Upper lobe of left lung (tissue), 6 donors: Measurements from ENCODE around the gene RSRC1. TPM values are rescaled to one million over a fixed set of nuclear protein-coding genes. Genes with fewer than 3 reads are reported as not detected.

ENCODE experiments used
- ATAC-seq, 2 donors: fragments of 200-7000 bp; cut with Tn5 transposase; one replicate each; pipeline ENCODE4 v1.9.1; 2022; ENCODE audit warnings: mild to moderate bottlenecking in 2 of 2, moderate library complexity in 2 of 2; ENCODE audit not compliant: low FRiP score in 2 of 2
- DNase-seq, 2 donors: peaks; one replicate each; pipeline ENCODE4 v3.0.0-alpha.2; 2019 to 2020
- H3K27ac ChIP-seq, 4 donors: fragments of 200-600 bp; sonication (generic); one replicate each; pipeline ENCODE4 v1.5.1; 2016 to 2019
- H3K27me3 ChIP-seq, 4 donors: fragments of 200-600 bp; sonication (generic); one replicate each; pipeline ENCODE4 v1.5.1; 2017 to 2019
- H3K36me3 ChIP-seq, 4 donors: fragments of 200-600 bp; sonication (generic); one replicate each; pipeline ENCODE4 v1.5.1; 2016 to 2019
- H3K4me1 ChIP-seq, 4 donors: fragments of 200-600 bp; sonication (generic); one replicate each; pipeline ENCODE4 v1.5.1; 2018 to 2019
- H3K4me3 ChIP-seq, 4 donors: fragments of 200-600 bp; sonication (generic); one replicate each; pipeline ENCODE4 v1.5.1; 2017 to 2019; ENCODE audit warnings: mild to moderate bottlenecking in 2 of 4, moderate library complexity in 1 of 4
- H3K9me3 ChIP-seq, 4 donors: fragments of 200-600 bp; sonication (generic); one replicate each; pipeline ENCODE4 v1.5.1; 2018 to 2019
- CTCF ChIP-seq, 6 experiments: fragments of 450-650 bp in 4 of 6; fragments of 200-600 bp in 2 of 6; sonication (generic) in 2 of 6; IDR thresholded peaks; one replicate each; pipeline ENCODE4 v1.5.1; 2016 to 2019; ENCODE audit warnings: antibody characterized with exemption in 6 of 6
- EP300 ChIP-seq, 4 donors: sonication (generic); formaldehyde crosslinking; IDR thresholded peaks; one replicate each; pipeline ENCODE4 v1.5.1; 2017; ENCODE audit warnings: antibody characterized with exemption in 4 of 4, control low read depth in 2 of 4
- POLR2A ChIP-seq, 4 donors: fragments of 450-650 bp; IDR thresholded peaks; one replicate each; pipeline ENCODE4 v1.5.1; 2016 to 2017; ENCODE audit warnings: antibody characterized with exemption in 4 of 4, mild to moderate bottlenecking in 2 of 4
- POLR2AphosphoS5 ChIP-seq, 2 donors: sonication (generic); formaldehyde crosslinking; IDR thresholded peaks; one replicate each; pipeline ENCODE4 v1.5.1; 2017; ENCODE audit warnings: antibody characterized with exemption in 2 of 2
- WGBS, 2 donors: methylation state at CpG; one replicate each; pipeline ENCODE4 v1.1.5; 2017 to 2018; 5-methylcytosine and 5-hydroxymethylcytosine counted together
- total RNA-seq, 6 donors: library from RNA; depleted of rRNA in 4 of 6; stranded (reverse); fragments of >200 nt in 4 of 6; gene quantifications; one replicate each; pipeline versions ENCODE4 v1.1.0 to v1.2.1, GENCODE V29; 2016 to 2021
- donor health status: DM: no; HTN: no; CAD: no; lungs with moderate emphysema.
- donor health status: DM: no; HTN: yes; CAD: no; lungs with severe emphysema.

The RSRC1 gene
- total RNA-seq, 6 donors from 2014 or later, result 21.4 to 87.0 (median 24.5) TPM

GRCh38 chr3:158447408-158447807, 337.5 kb downstream of the RSRC1 start:
- no peaks in the 10 kb centered on the region for H3K27me3 ChIP-seq
- no peaks in the 10 kb centered on the region for H3K4me1 ChIP-seq
- no peak for TF ChIP-seq EP300 (IDR thresholded peaks at IDR 0.05)
- ATAC-seq, result no peak
- H3K27ac ChIP-seq, result no peak overlapping the region
- no peak overlapping the region for H3K4me3 ChIP-seq
- H3K9me3 ChIP-seq, result no peaks in the 10 kb centered on the region
- no peak for DNase-seq
- no peaks in the 10 kb centered on the region for H3K36me3 ChIP-seq

- Histone ChIP-seq H3K27ac (no peak overlapping the region), H3K9me3 (no peaks in the 10 kb centered on the region), H3K4me3 (no peak overlapping the region), H3K27me3 (no peaks in the 10 kb centered on the region), H3K4me1 (no peaks in the 10 kb centered on the region), H3K36me3 (no peaks in the 10 kb centered on the region)
- no peak for TF ChIP-seq CTCF (IDR thresholded peaks at IDR 0.05)
- WGBS, 2 donors, result 60 to 69% methylated on average over 1 of the region's 1 CpG
- ATAC-seq (no peak), DNase-seq (no peak)
These were observed 341.6 kb downstream of the RSRC1 start for GRCh38 chr3:158451405-158452055.

- Histone ChIP-seq H3K27ac (no peak overlapping the region), H3K9me3 (no peaks in the 10 kb centered on the region), H3K36me3 (no peaks in the 10 kb centered on the region), H3K27me3 (no peaks in the 10 kb centered on the region), H3K4me1 (no peaks in the 10 kb centered on the region), H3K4me3 (no peak overlapping the region)
- ATAC-seq (no peak), DNase-seq (no peak)
- TF ChIP-seq EP300 (IDR thresholded peaks at IDR 0.05) (no peak), POLR2AphosphoS5 (IDR thresholded peaks at IDR 0.05) (no peak), POLR2A (IDR thresholded peaks at IDR 0.05) (no peak), CTCF (IDR thresholded peaks at IDR 0.05) (no peak)
These were observed 342.4 kb downstream of the RSRC1 start for GRCh38 chr3:158452334-158452733.

GRCh38 chr3:158453004-158453403, 343.1 kb downstream of the RSRC1 start:
- no peaks in the 10 kb centered on the region for H3K4me1 ChIP-seq
- H3K27ac ChIP-seq, result no peak overlapping the region
- H3K9me3 ChIP-seq, result no peaks in the 10 kb centered on the region
- no peaks in the 10 kb centered on the region for H3K36me3 ChIP-seq
- no peak for ATAC-seq
- TF ChIP-seq POLR2AphosphoS5 (IDR thresholded peaks at IDR 0.05) (no peak), CTCF (IDR thresholded peaks at IDR 0.05) (no peak), POLR2A (IDR thresholded peaks at IDR 0.05) (no peak), EP300 (IDR thresholded peaks at IDR 0.05) (no peak)
- H3K4me3 ChIP-seq, result no peak overlapping the region
- no peaks in the 10 kb centered on the region for H3K27me3 ChIP-seq
- WGBS, 2 donors, result 76 to 84% methylated on average over 2 of the region's 2 CpGs
- DNase-seq, result no peak

- TF ChIP-seq POLR2AphosphoS5 (IDR thresholded peaks at IDR 0.05) (no peak), EP300 (IDR thresholded peaks at IDR 0.05) (no peak), CTCF (IDR thresholded peaks at IDR 0.05) (no peak), POLR2A (IDR thresholded peaks at IDR 0.05) (no peak)
- ATAC-seq, result no peak
- H3K36me3 ChIP-seq, result no peaks in the 10 kb centered on the region
- DNase-seq, result no peak
- no peaks in the 10 kb centered on the region for H3K27me3 ChIP-seq
- H3K27ac ChIP-seq, result no peak overlapping the region
- no peaks in the 10 kb centered on the region for H3K4me1 ChIP-seq
- H3K4me3 ChIP-seq, result no peak overlapping the region
- no peaks in the 10 kb centered on the region for H3K9me3 ChIP-seq
These were observed 344.0 kb downstream of the RSRC1 start for GRCh38 chr3:158453865-158454264.
